GM12891 (cell line): ENCODE results near the gene USP46.

ENCODE experiments used
- POLR2A ChIP-seq: IDR thresholded peaks from 2 replicates; pipeline ENCODE4 v1.6.1; 2011; ENCODE audit warnings: low read depth, low read length, control low read depth
- POLR2AphosphoS5 ChIP-seq: IDR thresholded peaks from 2 replicates; pipeline ENCODE4 v1.6.1; 2011; ENCODE audit warnings: low read depth, low read length, control low read depth
- POU2F2 ChIP-seq: IDR thresholded peaks from 2 replicates; pipeline ENCODE4 v1.6.1; 2011; ENCODE audit warnings: low read depth, mild to moderate bottlenecking, control low read depth, low read length, moderate library complexity

- TF ChIP-seq POLR2AphosphoS5: no peak
- no peak for TF ChIP-seq POLR2A
- no peak for TF ChIP-seq POU2F2
These were observed 64.1 kb downstream of the USP46 start for GRCh38 chr4:52595001-52595400.
